NB4 (cell line): Measurements from ENCODE around the gene NLGN3.

ENCODE experiments used
- DNase-seq: peaks from one replicate; pipeline ENCODE4 v3.0.0; 2010; ENCODE audit warnings: low read depth
- H3K4me3 ChIP-seq: one replicate; pipeline ENCODE4 v1.5.1; 2011; ENCODE audit warnings: mild to moderate bottlenecking, low read depth, low read length, moderate library complexity
- MYC ChIP-seq: IDR thresholded peaks from 2 replicates; pipeline ENCODE4 v1.6.1; 2011; ENCODE audit warnings: low read depth, low read length
- POLR2A ChIP-seq: IDR thresholded peaks from 2 replicates; pipeline ENCODE4 v1.6.1; 2011; ENCODE audit warnings: mild to moderate bottlenecking; ENCODE audit not compliant: insufficient read length; ENCODE audit errors: extremely low read depth
- TF ChIP-seq, protein P1 (sequence below): IDR thresholded peaks from one replicate; pipeline ENCODE4 v1.5.1; 2012; ENCODE audit warnings: low read depth, low read length
- TF ChIP-seq, protein P2 (sequence below): IDR thresholded peaks from 2 replicates; pipeline ENCODE4 v1.6.1; 2011; ENCODE audit warnings: low read depth, low read length

The NLGN3 gene

GRCh38 chrX:71210816-71211215 is 66.2 kb downstream of the NLGN3 start:
- no peak overlapping the region for H3K4me3 ChIP-seq
- DNase-seq, result no peak
- TF ChIP-seq POLR2A, result no peak
- no peak for TF ChIP-seq MYC
- TF ChIP-seq, protein P1, sequence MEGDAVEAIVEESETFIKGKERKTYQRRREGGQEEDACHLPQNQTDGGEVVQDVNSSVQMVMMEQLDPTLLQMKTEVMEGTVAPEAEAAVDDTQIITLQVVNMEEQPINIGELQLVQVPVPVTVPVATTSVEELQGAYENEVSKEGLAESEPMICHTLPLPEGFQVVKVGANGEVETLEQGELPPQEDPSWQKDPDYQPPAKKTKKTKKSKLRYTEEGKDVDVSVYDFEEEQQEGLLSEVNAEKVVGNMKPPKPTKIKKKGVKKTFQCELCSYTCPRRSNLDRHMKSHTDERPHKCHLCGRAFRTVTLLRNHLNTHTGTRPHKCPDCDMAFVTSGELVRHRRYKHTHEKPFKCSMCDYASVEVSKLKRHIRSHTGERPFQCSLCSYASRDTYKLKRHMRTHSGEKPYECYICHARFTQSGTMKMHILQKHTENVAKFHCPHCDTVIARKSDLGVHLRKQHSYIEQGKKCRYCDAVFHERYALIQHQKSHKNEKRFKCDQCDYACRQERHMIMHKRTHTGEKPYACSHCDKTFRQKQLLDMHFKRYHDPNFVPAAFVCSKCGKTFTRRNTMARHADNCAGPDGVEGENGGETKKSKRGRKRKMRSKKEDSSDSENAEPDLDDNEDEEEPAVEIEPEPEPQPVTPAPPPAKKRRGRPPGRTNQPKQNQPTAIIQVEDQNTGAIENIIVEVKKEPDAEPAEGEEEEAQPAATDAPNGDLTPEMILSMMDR, result no peak
- TF ChIP-seq, protein P2, sequence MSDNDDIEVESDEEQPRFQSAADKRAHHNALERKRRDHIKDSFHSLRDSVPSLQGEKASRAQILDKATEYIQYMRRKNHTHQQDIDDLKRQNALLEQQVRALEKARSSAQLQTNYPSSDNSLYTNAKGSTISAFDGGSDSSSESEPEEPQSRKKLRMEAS, result no peak

GRCh38 chrX:71212536-71212935 is 67.9 kb downstream of the NLGN3 start:
- TF ChIP-seq, protein P2, result no peak
- TF ChIP-seq, protein P1, result no peak
- TF ChIP-seq MYC, result no peak
- no peak for TF ChIP-seq POLR2A
- no peak overlapping the region for H3K4me3 ChIP-seq
- DNase-seq, result no peak

GRCh38 chrX:71214152-71214551 is 69.5 kb downstream of the NLGN3 start:
- TF ChIP-seq, protein P2, result no peak
- TF ChIP-seq POLR2A (no peak), MYC (no peak)
- TF ChIP-seq, protein P1, result no peak
- H3K4me3 ChIP-seq, result no peak overlapping the region
- no peak for DNase-seq

GRCh38 chrX:71214604-71215337 is 70.1 kb downstream of the NLGN3 start:
- TF ChIP-seq POLR2A (no peak), MYC (no peak)
- TF ChIP-seq, protein P2, result no peak
- no peak overlapping the region for H3K4me3 ChIP-seq
- no peak for DNase-seq

DNA sequence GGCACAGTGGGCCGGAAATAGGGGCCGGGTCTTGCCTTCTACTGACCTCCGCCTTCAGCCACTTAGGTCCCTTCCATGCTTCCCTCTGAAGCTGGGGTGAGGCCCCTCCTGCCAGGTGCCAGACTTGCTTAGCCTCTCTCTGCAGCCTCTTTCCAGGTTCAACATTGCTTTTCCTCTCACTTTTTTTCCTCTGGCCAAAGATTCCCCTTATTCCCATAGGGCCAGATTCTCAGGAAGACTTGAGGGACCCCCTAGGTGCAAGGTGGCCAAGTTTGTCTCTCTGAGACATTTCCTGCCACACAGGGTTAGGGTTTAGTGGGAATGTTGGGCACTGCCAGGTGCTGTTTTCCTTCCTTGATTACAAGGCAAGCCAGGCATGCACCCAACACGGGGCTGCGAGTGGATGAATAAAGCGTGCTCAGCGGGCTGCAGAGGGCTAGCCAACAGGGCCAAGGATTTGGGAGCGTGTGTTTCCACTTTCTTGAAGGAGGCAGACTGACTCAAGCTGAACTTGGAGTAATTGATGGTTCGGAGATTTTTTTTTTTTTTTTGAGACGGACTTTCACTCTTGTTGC is 70.8 kb downstream of the NLGN3 start:
- TF ChIP-seq POLR2A, result no peak
- TF ChIP-seq, protein P2, result no peak
- no peak for TF ChIP-seq MYC
- TF ChIP-seq, protein P1, result no peak
- no peak overlapping the region for H3K4me3 ChIP-seq
- DNase-seq, result no peak

DNA sequence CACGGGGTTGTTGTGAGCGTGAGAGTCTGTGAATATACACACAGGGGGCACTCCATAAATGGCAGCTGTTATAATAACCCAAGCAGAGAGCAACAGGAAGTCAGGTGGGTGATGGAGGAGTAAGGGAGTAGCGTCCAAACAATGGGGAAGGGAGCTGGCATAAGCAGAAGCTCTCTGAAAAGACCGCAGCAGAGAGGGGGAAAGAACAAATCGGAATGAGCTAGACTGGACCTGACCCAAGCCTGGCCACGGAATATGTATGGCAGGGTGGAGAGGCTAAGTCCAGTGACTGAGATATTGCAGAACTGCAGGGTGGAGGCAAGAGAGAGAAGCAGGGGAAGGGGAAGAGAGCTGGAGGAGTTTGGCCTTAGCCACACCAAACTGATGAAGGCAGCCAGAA is 71.8 kb downstream of the NLGN3 start:
- TF ChIP-seq, protein P2, result no peak
- TF ChIP-seq POLR2A (no peak), MYC (no peak)
- TF ChIP-seq, protein P1, result no peak
- DNase-seq, result no peak
- no peak overlapping the region for H3K4me3 ChIP-seq
